ENCODE measurements around the gene LRRN2. TPM values are rescaled to one million over a fixed set of nuclear protein-coding genes. Genes with fewer than 3 reads are reported as not detected.

Gene LRRN2
- total and polyA plus RNA-seq, 9 of the 15 experiments (the other 6 are each of a cell fraction or from before 2014, with no cell fraction given): 0.05 TPM; not detected in 8

- no TSS peak for BruUV-seq (replicated peaks)
- CTCF ChIA-PET (ENCODE audit: low intra/inter-chr PET ratio): no interaction called here
- ATAC-seq: no peak
These were observed 9.5 kb downstream of the LRRN2 start for GRCh38 chr1:204676043-204676442.

GRCh38 chr1:204673909-204674649 lies 11.5 kb downstream of the LRRN2 start:
- Histone ChIP-seq H3K79me2 (ENCODE audit: control insufficient read depth, insufficient read depth, low read length) (no peaks in the 10 kb centered on the region), H3K4me2 (ENCODE audit: insufficient read depth, low read length) (peak overlapping the region; percentile 43; the same call in 1 of the 2 replicates), H3K4me1 (replicated peaks in 1 of 2; ENCODE audit: control insufficient read depth in 2 of 2, insufficient read depth in 2 of 2, low read length in 2 of 2) (peaks cover 39 to 58% of the 10 kb centered on the region in 2 experiments), H3K27ac (ENCODE audit: extremely low read depth, low read depth, low read length) (no peak overlapping the region; the same call in 2 of the 3 replicates), H3K9me3 (replicated peaks; ENCODE audit: control insufficient read depth, insufficient read depth, low read depth, low read length) (no peaks in the 10 kb centered on the region), H3K4me3 (no peak overlapping the region), H3K9me1 (ENCODE audit: control insufficient read depth, insufficient read depth, low read length) (peaks cover 4% of the 10 kb centered on the region), H3K27me3 (ENCODE audit: control insufficient read depth in 2 of 2, insufficient read depth in 2 of 2, low read length in 2 of 2) (0 out of 5 replicates have a peak, but pooled peaks cover 0 to 8% of the 10 kb centered on the region in 2 experiments), H2AFZ (ENCODE audit: low read depth, low read length) (no peak overlapping the region), H4K20me1 (replicated peaks; ENCODE audit: control insufficient read depth, insufficient read depth, low read length) (no peaks in the 10 kb centered on the region; the same call in 1 of the 2 replicates), H3K9ac (ENCODE audit: insufficient read depth in 1 of 2, low read depth in 2 of 2, low read length in 2 of 2) (peak overlapping the region in 1 of 2 experiments; percentile 8; a peak in 1 of 4 replicates), H3K36me3 (ENCODE audit: control insufficient read depth, insufficient read depth, low read length) (no peaks in the 10 kb centered on the region)
- ChIA-PET CTCF (ENCODE audit: low intra/inter-chr PET ratio) (interaction anchor here (0.6 kb wide), 1 partner anchor 17 kb away, joined by 3 read pairs; no protein-coding TSS in a partner anchor), POLR2A (interaction anchor here (0.6 to 2.2 kb wide), 9 partner anchors 11 to 108 kb away, joined by 3 to 12 read pairs (median 3); no protein-coding TSS in a partner anchor)
- in situ Hi-C loops (cut with MboI): no loop called here
- BruUV-seq (replicated peaks): no TSS peak
- no peak for ATAC-seq
- DNase-seq (ENCODE audit: extremely low read depth in 1 of 4, low spot score in 3 of 4): no peak
- 49% methylated on average over 8 of the region's 8 CpGs for WGBS (ENCODE audit: insufficient coverage, low coverage, missing lambda C conversion rate)
- intact Hi-C loops (cut with micrococcal nuclease): loop anchor here (5.0 kb wide), 3 partner anchors 52 to 107 kb away; no protein-coding TSS in a partner anchor
- FAIRE-seq: no peak
- TF ChIP-seq CREB5 (CRISPR knock-in tag; IDR thresholded peaks at IDR 0.05) (no peak), ETV5 (CRISPR knock-in tag; IDR thresholded peaks at IDR 0.05; ENCODE audit: low read depth) (no peak), TCF3 (CRISPR knock-in tag; IDR thresholded peaks at IDR 0.05) (peak; percentile 54; the same call in 1 of the 2 replicates), MAX (CRISPR knock-in tag; IDR thresholded peaks at IDR 0.05) (0 out of 2 replicates have a peak, but pooled peaks have one; percentile 12), TFAP4 (CRISPR knock-in tag; IDR thresholded peaks at IDR 0.05; ENCODE audit: borderline replicate concordance) (0 out of 2 replicates have a peak, but pooled peaks have one; percentile 18), CBX2 (IDR thresholded peaks at IDR 0.05; ENCODE audit: insufficient read depth, low read length, poor library complexity, severe bottlenecking) (no peak), MEF2A (IDR thresholded peaks at IDR 0.05; ENCODE audit: control insufficient read depth, low read depth, low read length) (no peak), CBFA2T3 (IDR thresholded peaks at IDR 0.05) (peak; percentile 49), RFX1 (IDR thresholded peaks at IDR 0.05) (peak; percentile 77), CBFA2T2 (conservative IDR thresholded peaks at IDR 0.05) (peak; percentile 34), GATA2 (CRISPR knock-in tag; IDR thresholded peaks at IDR 0.05) (0 out of 2 replicates have a peak, but pooled peaks have one; percentile 35)

More at GRCh38 chr1:204676043-204676442, 9.5 kb downstream of the LRRN2 start:
- Histone ChIP-seq H3K4me2 (ENCODE audit: insufficient read depth, low read length) (no peak overlapping the region), H3K9me1 (ENCODE audit: control insufficient read depth, insufficient read depth, low read length) (peaks cover 2% of the 10 kb centered on the region), H3K4me3 (no peak overlapping the region), H3K4me1 (replicated peaks in 1 of 2; ENCODE audit: control insufficient read depth in 2 of 2, insufficient read depth in 2 of 2, low read length in 2 of 2) (peaks cover 30 to 52% of the 10 kb centered on the region in 2 experiments; a peak in 4 of 5 replicates), H3K9me3 (replicated peaks; ENCODE audit: control insufficient read depth, insufficient read depth, low read depth, low read length) (no peaks in the 10 kb centered on the region), H3K9ac (ENCODE audit: insufficient read depth in 1 of 2, low read depth in 2 of 2, low read length in 2 of 2) (no peak overlapping the region), H4K20me1 (replicated peaks; ENCODE audit: control insufficient read depth, insufficient read depth, low read length) (no peaks in the 10 kb centered on the region; the same call in 1 of the 2 replicates), H3K36me3 (ENCODE audit: control insufficient read depth, insufficient read depth, low read length) (no peaks in the 10 kb centered on the region), H2AFZ (ENCODE audit: low read depth, low read length) (no peak overlapping the region), H3K27ac (ENCODE audit: extremely low read depth, low read depth, low read length) (no peak overlapping the region), H3K27me3 (ENCODE audit: control insufficient read depth in 2 of 2, insufficient read depth in 2 of 2, low read length in 2 of 2) (0 out of 5 replicates have a peak, but pooled peaks cover 0 to 8% of the 10 kb centered on the region in 2 experiments), H3K79me2 (ENCODE audit: control insufficient read depth, insufficient read depth, low read length) (no peaks in the 10 kb centered on the region)
- POLR2A ChIA-PET: no interaction called here
- intact Hi-C loops (cut with micrococcal nuclease): no loop called here
- 39% methylated on average over 2 of the region's 2 CpGs for WGBS (ENCODE audit: insufficient coverage, low coverage, missing lambda C conversion rate)
- DNase-seq (ENCODE audit: extremely low read depth in 1 of 4, low spot score in 3 of 4): no peak
- no peak for TF ChIP-seq ZNF717 (CRISPR knock-in tag; IDR thresholded peaks at IDR 0.05)
- FAIRE-seq: no peak
- in situ Hi-C loops (cut with MboI): no loop called here

Measured in K562 (cell line).